GM19372 (cell line): ENCODE results near the gene MMP14.

ENCODE experiments used
- ATAC-seq: cut with Tn5 transposase; IDR thresholded peaks from one replicate; pipeline ENCODE4 v1.9.1; 2021; ENCODE audit warnings: mild to moderate bottlenecking, low read depth, moderate library complexity; ENCODE audit not compliant: unreplicated experiment

MMP14 gene

DNA sequence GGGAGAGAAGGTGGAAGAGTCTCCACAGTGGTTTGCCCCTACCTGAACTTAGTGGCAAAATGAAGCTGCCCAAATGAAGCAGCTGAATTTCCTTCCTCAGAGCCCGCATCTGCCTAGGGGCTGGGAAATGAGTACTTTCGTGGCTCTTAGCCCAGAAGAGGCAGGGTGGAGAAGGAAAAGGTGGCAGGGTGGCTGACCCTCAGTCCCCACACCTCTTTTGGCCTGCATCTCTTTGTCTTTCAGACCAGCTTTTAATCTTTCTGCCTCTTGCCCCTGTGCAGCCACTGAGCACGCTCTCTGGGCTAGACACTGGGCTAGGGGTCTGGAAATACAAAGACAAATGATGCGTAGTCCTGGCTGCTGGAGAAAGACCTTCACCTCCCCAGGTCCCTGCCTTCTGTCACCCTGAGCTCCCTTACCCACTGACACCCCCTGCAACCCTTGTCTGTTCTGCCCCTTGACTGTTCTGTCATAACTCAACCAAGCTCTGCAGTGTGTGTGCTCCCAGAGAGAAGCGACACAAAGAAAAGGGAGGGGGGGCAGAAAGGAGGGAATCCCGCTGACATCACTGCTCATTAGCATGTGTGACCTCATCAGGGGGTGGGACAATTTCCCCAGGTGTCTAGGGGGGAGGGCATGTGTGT, 46.3 kb downstream of the MMP14 start:
- ATAC-seq, result no peak

DNA sequence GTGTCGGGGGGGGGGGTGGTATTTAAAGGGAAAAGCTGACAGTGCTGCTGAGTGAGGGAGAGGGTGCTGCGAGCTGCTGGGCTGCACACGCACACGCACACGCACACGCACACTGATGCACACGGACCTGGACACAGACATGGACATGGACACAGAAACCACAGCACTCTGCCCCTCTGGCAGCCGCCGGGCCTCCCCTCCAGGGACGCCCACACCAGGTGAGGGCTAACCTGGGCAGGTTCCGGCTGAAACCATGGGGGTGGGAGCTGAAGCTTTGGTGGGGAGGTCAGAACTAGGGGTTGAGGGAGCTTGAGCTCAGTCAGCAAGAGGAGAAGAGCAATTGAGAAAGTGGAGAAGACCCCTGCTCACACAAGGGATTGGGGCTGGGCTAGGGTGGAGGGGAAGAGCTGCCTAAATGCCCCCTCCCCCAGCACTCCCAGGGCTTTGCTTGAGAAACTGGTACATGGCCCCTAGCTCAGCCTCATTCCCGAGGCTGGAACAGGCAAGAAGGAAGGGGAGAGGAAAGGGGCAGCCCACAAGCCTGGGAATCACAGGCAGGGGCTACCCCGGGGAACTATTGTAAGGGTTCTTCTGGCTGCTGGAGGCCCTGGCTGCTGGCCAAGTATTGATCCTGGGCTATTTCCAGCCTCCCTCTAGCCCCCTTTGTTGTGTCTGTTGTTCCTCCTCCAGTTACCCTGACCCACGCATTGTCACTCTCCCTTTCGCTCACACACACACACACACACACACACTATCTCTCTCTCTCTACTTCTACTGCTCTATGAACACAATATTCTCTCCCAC, 47.0 kb downstream of the MMP14 start, which contains the start of gene REM2:
TSS of gene REM2 (plus strand) at position 50 of the 804 bp plus-strand sequence. CDS start at position 116, 66 bp downstream.
- no peak for ATAC-seq

- no peak for ATAC-seq
Measured at GRCh38 chr14:22884076-22884737, 47.8 kb downstream of the MMP14 start.

- ATAC-seq, result no peak
Measured at GRCh38 chr14:22884738-22885523, 48.5 kb downstream of the MMP14 start.

DNA sequence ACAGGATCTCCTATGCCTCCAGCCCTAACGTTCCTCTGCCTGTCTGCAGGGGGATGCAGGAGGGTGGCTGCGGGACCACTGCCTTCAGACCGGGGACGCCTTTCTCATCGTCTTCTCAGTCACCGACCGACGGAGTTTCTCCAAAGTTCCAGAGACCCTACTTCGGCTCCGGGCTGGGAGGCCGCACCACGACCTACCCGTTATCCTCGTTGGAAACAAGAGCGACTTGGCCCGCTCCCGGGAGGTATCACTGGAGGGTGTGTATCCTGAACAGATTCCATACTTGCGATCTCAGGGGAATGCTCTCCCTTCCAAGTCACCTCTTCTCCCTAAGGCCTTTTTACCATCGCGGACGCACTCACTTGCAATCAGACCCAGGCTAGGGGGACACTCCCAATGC, 49.6 kb downstream of the MMP14 start:
- ATAC-seq, result no peak

DNA sequence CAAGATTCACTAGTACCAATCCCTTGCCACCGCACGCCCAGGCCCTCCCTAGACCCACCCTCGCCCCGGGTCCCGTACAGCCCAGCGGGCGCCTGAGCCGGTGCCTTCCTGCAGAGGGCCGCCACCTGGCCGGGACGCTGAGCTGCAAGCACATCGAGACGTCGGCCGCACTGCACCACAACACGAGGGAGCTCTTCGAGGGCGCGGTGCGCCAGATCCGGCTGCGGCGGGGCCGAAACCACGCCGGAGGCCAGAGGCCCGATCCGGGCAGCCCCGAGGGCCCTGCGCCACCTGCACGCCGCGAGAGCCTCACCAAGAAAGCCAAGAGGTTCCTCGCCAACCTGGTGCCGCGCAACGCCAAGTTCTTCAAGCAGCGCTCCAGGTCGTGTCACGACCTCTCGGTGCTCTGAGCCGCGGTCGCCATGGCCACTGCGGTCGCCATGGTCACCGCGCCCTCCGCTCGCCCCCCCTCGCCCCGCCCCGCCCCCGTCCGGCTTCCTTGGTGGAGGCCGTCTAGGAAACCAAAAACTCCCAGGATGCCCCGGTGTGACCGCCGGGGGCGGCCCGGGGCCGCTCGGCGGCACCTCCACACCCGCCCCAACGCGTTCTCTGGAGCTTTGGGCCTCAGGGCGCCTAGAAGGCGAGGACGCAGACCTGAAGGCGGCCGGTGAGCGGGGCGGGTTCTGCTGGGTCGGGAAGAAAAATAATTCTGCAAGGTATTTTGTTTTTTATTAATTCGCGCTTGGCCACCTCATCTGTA, 50.3 kb downstream of the MMP14 start:
- peak; percentile 56 for ATAC-seq

GRCh38 chr14:22887260-22887989, 51.0 kb downstream of the MMP14 start:
- ATAC-seq, result peak; percentile 34

DNA sequence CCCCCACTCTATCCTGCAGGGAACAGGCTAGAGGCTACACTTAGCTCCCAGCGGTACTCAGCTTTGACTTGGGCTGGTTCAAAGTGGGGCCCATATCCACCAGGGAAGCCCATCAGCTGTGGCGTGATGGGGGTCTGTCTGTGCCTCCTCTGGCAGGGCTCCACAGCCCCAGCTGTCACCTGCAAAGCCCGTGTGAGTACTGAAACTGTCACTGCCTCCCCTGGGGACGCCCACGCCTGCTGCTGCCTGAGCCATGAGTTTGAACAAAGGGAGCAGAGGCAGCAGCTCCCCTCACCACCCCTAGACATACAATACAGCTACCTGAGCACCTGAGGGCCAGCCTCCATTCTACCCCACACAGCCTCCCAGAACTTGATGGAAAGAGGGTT, 51.6 kb downstream of the MMP14 start:
- ATAC-seq, result peak; percentile 33

DNA sequence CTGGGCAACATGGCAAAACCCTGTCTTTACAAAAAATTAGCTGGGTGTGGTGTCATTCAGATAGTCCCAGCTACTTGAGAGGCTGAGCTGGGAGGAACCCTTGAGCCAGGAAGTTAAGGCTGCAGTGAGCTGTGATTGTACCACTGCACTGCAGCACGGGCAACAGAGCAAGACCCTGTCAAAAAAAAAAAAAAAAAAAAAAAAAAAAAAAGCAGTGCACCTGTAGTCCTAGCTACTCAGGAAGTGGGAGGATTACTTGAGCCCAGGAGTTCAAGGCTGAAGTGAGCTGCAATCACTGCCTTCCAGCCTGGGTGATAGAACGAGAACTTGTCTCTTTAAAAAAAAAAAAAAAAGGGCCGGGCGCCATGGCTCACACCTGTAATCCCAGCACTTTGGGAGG, 52.3 kb downstream of the MMP14 start:
- ATAC-seq, result no peak

GRCh38 chr14:22890416-22890815, 54.0 kb downstream of the MMP14 start:
- no peak for ATAC-seq

DNA sequence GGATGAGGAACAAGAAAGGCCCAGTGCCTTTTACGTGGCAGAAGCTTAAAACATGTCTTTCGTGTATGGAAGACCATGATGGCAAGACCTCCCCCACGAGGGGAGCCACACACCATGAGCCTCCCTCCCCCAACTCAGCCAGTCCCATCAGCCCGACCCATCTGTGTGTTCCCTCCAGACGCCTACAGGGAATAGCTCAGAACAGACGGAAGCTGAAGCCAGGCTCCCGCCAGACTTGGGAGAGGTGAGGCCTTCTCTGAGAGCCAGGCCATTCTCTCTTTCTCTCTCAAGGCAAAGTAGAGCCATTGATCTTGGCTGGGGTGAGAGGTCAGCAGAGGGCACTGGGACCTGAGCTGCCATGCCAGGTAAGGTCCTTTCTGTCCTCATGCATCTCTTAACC, 56.1 kb downstream of the MMP14 start:
- ATAC-seq, result no peak

DNA sequence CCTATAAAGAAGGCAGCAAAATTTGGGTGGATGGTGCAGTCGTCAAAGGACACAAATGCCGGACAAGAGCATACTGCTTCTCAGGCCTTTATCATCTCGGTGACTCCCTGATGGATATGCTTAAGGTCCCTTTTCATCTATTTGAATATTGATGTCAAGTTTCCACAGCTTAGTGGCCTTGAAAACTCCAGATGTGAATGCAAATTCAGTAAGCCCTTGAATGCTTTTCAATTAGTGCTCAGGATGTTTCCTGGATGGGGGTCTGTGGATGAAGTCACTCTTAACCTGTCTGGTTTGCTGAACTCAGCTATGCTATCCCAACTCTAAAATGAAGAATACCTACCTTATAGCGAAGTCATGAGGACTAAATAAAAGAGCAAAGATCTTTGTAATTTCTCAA, 57.3 kb downstream of the MMP14 start:
- no peak for ATAC-seq

- ATAC-seq, result no peak
Measured at GRCh38 chr14:22895402-22895801, 59.0 kb downstream of the MMP14 start.

- ATAC-seq, result no peak
Measured at GRCh38 chr14:22896356-22896755, 60.0 kb downstream of the MMP14 start.

DNA sequence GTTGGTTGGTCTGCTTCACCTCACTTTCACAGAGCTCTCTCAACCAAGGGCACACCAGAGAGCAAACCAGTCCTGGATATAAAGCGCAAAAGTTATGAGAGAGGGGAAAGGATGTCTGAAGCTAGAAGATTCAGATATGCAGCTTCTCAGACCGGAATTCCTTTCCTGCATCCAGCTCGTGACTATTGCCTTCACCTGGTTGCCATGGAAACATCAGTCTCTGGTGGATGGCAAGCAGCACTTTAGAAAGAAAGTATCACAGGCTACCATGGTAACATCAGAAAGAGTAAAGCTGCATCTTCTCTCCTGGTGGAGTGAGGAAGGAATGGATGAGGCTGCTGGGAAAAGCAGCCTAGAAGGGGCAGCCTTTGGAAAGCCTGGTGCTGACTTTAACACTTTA, 60.4 kb downstream of the MMP14 start:
- no peak for ATAC-seq

DNA sequence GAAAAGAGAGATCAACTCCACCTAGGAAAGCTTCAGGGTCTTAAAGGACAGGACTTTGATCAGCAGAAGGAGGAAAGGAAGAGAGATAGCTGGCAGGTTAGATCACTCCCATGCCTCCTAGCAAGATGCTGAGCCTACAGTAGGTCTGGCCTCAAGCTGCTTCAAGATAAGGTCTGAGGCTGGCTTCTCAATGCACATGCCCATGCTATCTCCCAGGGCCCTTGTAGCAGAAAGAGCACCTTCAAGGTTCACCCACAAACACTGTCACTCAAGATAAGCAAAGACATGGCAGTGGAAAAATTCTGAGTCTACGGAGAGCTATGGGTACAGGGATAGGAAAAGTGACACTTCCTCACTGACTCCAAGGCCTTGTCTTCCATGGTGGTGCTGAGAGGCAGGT, 61.0 kb downstream of the MMP14 start:
- ATAC-seq, result no peak
